Stimulated activated CD4-positive, alpha-beta T cell treated with anti-CD3 and anti-CD28 coated beads, Interleukin-4, amount 100 ng/mL, for 4 hours (primary cell): ENCODE measurements around the gene DUSP5.

Source experiments
- DNase-seq, 2 experiments: peaks; one replicate each; pipeline ENCODE4 v3.0.0-alpha.2; 2020

DUSP5 gene

GRCh38 chr10:110501142-110501937 is 3.6 kb downstream of the DUSP5 start:
- DNase-seq: peak; percentile 45 to 58

DNA sequence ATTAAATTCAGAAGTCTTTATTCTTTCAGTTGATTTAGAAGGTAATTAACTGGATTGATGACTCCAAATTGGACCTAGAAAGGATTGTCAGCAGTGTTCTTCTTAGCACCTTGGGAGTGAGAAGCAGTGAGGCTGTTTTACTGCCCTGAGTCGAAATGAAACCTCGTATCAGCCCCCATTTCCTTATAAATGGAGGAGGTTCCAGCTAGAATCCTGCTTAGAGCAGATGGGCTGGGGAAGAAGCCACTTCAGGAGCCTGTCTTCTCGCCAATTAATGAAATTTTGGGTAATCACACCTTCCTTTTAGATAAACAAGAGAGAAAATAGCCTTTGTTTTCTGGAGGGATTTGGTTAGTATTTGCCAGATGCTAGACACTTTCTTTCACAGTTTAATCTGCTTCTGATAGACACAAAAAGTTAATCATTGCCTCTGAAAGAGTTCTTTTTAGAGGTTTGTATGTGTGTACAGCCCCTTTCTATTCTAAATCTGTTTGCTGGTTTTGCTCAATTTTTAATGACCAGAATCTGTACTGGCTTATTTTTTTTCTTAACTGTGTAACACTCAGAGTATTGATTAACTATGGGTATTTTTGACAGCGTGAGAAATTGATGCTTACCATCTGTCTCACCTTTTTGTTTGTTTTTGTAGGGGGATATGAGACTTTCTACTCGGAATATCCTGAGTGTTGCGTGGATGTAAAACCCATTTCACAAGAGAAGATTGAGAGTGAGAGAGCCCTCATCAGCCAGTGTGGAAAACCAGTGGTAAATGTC is 4.6 kb downstream of the DUSP5 start:
- DNase-seq: no peak

- DNase-seq: no peak
Measured at GRCh38 chr10:110502851-110503301, 5.2 kb downstream of the DUSP5 start.

DNA sequence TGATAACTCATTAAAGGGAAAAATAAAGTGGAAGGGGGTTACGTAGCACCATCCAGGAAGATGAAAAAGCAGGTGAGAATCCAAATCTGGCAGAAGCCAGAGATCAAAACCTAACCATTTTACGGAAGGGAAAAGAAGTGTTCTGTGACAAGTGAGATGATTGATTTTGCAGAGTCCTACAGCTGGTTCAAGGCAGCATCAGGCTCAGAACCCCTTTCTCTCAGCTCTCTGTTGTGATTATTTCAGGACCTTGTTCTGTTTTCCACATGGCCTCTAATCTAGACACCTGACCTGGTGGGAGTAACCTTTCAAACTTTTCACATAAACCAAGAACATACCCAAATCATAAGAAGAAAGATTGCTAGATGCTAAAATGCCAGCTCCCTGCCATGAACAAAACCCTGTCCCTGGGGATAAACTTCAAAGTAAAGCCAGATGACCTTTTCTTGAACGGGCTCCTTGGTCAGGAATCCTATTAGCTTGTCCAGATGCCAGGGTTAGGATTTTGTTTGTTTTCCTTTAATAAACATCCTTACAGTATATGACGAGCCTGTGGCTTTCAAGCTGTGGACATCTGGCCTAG is 5.9 kb downstream of the DUSP5 start:
- no peak for DNase-seq

DNA sequence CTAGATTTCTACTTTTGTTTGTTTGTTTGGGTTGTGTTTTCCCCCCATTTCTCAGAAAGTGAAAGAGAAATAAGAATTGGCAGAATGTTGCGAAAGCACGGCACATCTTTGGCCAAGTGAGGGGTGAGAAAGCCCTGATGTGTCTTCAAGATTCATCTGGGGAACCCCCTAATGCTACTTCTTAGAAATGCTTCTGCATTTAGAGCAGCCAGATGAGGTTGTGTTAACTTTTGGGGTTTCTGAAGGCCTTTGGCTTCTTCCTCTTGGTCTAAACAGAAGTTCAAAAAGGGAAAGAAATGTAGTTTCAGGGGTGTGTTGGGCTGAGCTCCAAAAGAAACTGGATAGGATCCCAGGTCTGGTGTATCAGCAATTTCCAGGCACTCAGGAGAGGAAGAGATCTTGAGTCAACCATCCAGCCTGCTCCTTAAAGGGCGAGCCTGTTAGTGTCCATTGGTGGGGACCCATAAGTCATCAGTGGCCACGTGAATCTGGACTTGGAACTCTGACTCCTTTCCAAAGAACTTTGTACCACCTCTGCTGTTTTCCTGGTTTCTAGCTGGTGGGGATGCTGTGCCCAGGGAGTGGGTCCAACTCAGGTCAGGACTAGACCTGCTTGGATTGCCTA is 6.5 kb downstream of the DUSP5 start:
- DNase-seq: peak; percentile 35 to 70

- DNase-seq: no peak
Measured at GRCh38 chr10:110505130-110505770, 7.5 kb downstream of the DUSP5 start.

GRCh38 chr10:110506448-110506847 is 8.7 kb downstream of the DUSP5 start:
- no peak for DNase-seq

DNA sequence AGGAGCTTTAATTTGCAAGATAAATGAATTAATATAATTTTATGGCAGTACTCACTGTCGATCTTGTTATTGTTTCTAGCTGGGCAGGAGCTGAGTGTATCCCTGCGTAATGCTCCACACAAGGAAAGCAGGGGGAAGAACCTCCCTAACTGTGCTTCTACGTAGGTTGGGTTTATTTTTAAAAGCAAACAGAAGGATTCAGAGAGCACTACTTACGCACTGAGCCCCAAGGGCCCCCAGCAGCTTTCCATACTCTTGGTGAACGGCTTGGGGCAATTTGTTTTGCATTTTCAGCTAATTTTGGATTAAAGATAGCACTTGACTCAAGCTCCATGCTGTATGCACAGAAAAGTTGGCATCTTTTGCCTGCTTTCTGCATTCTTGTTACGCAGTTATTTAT is 9.6 kb downstream of the DUSP5 start:
- DNase-seq: no peak

- DNase-seq: no peak
Measured at GRCh38 chr10:110508159-110508788, 10.6 kb downstream of the DUSP5 start.

DNA sequence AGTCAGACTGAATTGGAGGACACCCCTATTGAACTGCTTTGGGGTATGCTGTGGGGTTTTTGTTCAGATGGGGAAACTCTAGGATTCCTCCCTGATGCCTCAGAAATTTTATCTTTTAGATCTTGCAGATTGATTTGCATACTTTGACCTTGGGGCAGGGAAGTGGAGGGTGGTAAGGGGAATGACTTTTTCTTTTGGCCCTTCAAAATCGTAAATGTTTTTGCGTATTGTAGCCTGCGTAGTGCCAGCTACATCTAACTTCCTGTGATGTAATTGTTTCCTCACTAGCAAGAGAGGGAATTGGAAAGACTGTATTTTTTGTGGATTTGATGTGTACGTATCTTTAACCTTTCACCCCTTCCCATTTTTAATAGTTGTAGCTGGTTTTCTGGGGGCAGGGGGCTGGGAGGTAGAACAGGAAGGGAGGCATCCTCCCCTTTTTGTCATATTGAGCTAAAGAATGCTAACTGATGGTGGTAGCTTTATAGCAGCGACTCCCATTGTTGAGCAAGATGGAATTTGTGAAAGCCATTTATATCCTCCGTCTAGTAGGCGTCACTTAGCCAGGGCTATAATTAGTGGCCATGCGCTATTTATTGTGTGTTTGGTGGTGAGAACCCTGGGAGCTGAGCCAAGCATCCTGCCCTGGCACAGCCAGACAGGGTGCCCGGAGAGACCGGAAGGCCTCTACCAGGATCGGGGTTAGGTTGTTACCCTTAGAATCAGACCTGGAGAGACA is 11.3 kb downstream of the DUSP5 start:
- DNase-seq: no peak

GRCh38 chr10:110509560-110509959 is 11.9 kb downstream of the DUSP5 start:
- DNase-seq: no peak

- DNase-seq: no peak
Measured at GRCh38 chr10:110510086-110510485, 12.4 kb downstream of the DUSP5 start.

DNA sequence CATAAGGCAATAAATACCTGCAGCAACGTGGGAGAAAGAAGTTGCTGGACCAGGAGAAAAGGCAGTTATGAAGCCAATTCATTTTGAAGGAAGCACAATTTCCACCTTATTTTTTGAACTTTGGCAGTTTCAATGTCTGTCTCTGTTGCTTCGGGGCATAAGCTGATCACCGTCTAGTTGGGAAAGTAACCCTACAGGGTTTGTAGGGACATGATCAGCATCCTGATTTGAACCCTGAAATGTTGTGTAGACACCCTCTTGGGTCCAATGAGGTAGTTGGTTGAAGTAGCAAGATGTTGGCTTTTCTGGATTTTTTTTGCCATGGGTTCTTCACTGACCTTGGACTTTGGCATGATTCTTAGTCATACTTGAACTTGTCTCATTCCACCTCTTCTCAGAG is 13.0 kb downstream of the DUSP5 start:
- no peak for DNase-seq

DNA sequence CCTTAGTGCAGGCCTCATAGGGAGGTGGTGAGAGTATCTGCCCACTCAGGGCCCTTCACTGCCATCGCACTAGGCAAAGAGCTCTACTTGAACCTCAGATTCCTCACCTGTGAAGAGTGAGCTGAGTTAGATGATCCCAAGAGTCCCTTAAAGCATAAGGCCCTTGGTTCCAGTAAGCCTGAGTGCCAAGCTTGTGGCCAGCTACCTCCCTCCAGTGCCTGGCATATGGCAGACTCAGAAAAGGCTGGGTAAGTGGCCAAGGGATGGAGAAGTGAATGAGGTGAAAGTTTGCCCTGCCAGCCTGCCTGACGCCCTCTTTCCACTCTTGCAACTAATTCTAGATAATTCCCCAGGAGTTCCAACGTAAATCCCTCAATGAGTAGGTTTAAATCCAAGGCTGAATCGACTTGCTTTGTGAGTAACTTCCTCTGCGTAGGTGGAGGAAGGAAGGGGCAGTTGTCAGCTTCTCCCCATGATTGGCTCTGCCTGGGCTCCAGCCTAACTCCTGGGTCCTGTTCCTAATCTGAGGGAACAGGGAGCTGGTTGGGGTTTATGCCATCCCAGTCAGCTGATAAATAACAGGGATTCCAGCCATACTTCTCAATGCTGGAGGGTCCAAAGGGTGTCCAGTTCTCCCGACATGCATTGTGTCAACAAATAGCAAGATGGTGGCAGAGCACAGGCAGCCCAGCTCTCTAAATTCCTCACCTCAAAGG is 14.2 kb downstream of the DUSP5 start:
- no peak for DNase-seq

GRCh38 chr10:110512461-110513187 is 14.9 kb downstream of the DUSP5 start:
- DNase-seq: peak; percentile 41 to 80

DNA sequence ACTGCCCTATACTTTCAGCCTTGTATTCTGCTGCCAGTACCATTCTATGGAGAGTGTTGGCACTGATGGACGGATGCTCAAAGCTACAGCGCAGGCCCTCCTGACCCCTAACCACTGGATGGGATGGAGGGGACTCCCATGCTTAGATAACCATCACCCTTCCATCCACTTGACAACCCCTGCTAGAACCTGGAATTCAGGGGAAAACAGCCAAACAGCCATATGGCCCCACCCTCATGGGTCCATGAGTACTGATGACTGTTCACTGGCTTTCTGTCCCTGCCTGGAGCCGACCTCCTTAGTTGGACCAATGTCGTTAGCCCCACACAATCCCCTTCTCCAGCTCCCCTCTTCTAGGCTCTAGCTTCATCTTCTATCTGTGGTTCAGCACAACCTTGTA is 16.2 kb downstream of the DUSP5 start:
- no peak for DNase-seq

DNA sequence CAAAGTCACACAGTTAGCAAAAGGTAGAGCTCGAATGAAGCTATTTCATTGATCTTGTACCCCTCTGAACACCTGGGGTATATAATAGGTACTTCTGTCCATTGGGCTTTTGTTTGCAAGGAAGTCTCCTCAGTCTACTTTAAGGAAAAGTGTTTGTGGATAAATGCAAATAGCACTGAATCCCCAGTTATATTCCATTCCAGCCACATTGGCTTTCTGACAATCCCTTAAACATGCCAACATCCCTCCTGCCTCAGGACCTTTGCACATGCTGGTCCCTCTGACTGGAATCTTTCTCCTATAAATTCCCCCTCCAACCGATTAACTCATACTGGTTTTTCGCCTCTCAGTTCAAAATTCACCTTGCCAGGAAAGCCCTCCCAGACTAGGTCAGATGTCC is 17.1 kb downstream of the DUSP5 start:
- no peak for DNase-seq

DNA sequence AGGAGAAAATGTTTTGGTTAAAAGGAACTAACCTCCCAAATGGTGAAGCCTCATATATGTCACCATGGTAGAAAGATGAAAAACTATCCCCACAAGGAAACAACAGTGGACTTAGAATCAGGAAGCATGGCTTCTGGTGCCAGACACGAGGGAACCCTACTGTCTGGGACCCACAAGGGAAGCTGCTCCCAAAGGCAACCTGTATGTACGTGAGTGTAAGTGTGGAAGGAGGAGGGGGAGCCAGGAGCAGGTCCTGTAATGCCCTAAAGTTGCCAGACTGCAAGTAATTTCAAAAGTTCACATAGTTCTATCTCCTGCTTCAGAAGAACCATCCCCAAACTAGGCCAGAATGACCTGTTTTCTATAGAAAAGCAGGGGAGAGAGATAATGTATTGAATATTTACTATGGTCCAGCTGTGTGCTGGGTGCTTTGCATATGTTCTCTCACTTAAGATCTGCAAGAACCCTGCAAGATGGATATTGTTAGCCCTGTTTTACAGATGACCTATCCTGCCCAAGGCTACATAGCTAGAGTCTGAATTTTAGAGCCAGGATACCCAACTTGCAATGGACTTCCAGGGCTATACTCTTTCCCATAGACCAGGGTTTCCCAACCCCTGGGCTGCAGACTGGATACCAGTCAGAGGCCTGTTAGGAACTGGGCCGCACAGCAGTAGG is 19.2 kb downstream of the DUSP5 start:
- DNase-seq: no peak

DNA sequence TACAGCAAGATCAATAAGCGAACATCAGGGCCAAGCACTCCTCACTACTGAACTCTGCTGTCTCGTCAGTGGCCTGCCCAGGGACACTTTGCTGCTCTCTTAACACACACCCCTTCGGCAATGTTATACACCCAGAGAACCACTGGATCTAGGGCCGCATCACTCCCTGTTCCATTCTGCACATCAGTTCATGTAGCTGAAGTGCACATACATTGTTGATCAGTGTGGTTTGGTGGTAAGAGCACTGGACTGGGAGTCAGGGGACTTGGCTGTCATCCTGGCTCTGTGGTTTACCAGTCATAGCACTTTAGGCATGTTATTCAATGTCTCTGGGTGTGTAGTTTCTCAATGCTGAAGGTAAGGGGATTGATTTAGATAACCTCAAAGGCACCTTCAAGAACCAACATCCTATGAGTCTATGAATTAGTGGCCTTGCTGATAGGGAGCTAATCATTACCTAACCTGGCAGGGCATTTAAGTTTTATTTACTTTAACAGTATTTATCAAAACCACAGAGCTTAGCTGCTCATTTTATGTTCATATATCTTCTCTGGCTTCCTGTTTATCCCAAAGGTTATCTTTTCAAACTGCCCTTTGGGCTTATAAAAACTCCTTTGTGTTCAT is 24.8 kb downstream of the DUSP5 start:
- no peak for DNase-seq
